Measurements from ENCODE around the gene CLTRN.

DNA sequence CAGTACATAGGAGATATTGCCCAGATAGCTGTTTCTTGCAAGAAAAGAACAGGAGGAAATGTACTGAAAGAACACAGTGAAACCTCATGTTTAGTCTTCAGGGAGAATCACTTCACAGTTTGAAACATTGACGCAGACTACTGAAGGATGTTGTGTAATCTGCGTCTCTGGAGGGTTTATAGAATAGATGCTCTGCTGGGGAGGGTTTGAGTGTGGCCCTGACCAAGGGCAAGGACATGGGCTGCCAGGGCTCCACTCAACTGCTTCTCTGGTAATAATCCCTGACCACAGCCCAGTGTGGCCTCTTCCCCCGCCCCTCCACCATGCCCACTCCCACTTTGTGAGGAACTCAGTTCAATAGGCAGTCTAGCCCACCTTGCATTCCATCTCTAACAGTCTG is 48.1 kb downstream of the CLTRN start:
- no peak for TF ChIP-seq CTCF (IDR thresholded peaks at IDR 0.05; ENCODE audit: low read depth, low read length, poor library complexity, severe bottlenecking)
- TF ChIP-seq EZH2phosphoT487 (IDR thresholded peaks at IDR 0.05; ENCODE audit: borderline replicate concordance, low read length): no peak
